ENCODE data around the gene PCMT1. TPM values are rescaled to one million over a fixed set of nuclear protein-coding genes. Genes with fewer than 3 reads are reported as not detected.

PCMT1 gene
- total and polyA plus RNA-seq, 2 of the 13 experiments (the other 11 are each of a cell fraction or from before 2014, with no cell fraction given): 112 to 169 TPM

GRCh38 chr6:149746147-149746946 lies 3.2 kb upstream of the PCMT1 start, which contains the start of gene NUP43 (continued):
- no peak for TF ChIP-seq ZNF597 (CRISPR knock-in tag; IDR thresholded peaks at IDR 0.05)
- peak; percentile 81; the same call in 1 of the 2 replicates for TF ChIP-seq PHF21A (CRISPR knock-in tag; IDR thresholded peaks at IDR 0.05)
- no peak for TF ChIP-seq KDM6A (CRISPR knock-in tag; IDR thresholded peaks at IDR 0.05; ENCODE audit: low read depth)
- no peak for TF ChIP-seq TBL1XR1 (IDR thresholded peaks at IDR 0.05; ENCODE audit: borderline replicate concordance, low read length, partially characterized antibody)
- no peak; the same call in 1 of the 2 replicates for TF ChIP-seq RNF219 (CRISPR knock-in tag; IDR thresholded peaks at IDR 0.05)
- TF ChIP-seq KAT2B (IDR thresholded peaks at IDR 0.05; ENCODE audit: borderline replicate concordance, low read depth, low read length): no peak
- no peak for TF ChIP-seq MLXIP (CRISPR knock-in tag; IDR thresholded peaks at IDR 0.05; ENCODE audit: borderline replicate concordance)
- TF ChIP-seq GZF1 (CRISPR knock-in tag; IDR thresholded peaks at IDR 0.05): peak; percentile 59; the same call in 1 of the 2 replicates
- TF ChIP-seq GATAD2A (CRISPR knock-in tag; IDR thresholded peaks at IDR 0.05): peak; percentile 79
- TF ChIP-seq GFI1 (CRISPR knock-in tag; IDR thresholded peaks at IDR 0.05; ENCODE audit: borderline replicate concordance): peak; percentile 72
- no peak for TF ChIP-seq HNRNPUL1 (IDR thresholded peaks at IDR 0.05; ENCODE audit: low read depth, low read length)
- peak; percentile 59; the same call in 1 of the 2 replicates for TF ChIP-seq ZNF790 (CRISPR knock-in tag; IDR thresholded peaks at IDR 0.05; ENCODE audit: borderline replicate concordance)
- TF ChIP-seq ZNF407 (CRISPR knock-in tag; IDR thresholded peaks at IDR 0.05; ENCODE audit: not compliant biosample characterization): peak; percentile 78
- peak; percentile 84; the same call in 1 of the 2 replicates for TF ChIP-seq HES4 (CRISPR knock-in tag; IDR thresholded peaks at IDR 0.05; ENCODE audit: borderline replicate concordance)
